GM11168 (cell line): ENCODE results near the gene CAPN13.

Source experiments
- in situ Hi-C: fragments of 300-500 bp; cut with MboI; formaldehyde crosslinking; loops from one replicate; pipeline ENCODE4 v1.12.0; 2022; ENCODE audit warnings: low sequenced_read_pairs; ENCODE audit not compliant: unreplicated experiment

The CAPN13 gene

GRCh38 chr2:30789670-30790210, 17.5 kb downstream of the CAPN13 start:
- in situ Hi-C loops, result no loop called here

DNA sequence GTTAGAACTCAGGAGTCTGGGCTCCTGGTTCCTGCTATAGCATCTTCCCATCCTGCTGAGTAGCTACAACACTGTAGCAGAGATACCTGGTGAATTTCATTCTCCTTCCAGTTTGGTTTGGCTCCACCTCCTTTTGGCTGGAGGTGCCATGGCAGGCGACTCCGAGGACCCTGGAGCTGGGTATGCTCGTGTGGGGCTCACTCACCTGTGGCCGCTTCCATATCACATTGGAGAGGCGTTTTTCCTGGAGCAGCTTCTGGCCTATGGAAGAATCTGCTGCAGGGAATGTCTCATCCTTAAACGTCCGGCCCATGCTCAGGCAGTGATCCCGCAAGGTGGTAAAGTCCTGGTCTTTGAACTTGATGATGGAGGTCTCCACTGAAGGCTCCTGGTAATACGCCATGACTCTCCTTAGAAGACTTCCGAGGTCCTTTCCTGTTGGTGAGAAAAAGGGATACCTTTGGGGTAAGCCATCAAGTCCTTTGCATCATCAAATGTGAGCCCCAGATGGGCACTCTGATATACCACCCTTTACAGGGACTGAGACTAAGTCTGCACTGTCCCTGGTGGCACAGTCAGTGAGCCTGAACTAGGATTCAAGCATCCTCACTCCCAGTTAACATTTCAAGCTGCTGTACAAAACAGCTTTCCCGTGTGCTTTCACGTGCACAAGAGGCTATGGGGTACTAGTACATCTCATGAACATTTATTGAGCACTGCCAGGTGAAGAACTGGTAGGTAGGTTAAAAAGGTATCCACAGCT, 20.1 kb downstream of the CAPN13 start:
- in situ Hi-C loops, result no loop called here

- in situ Hi-C loops, result no loop called here
These were observed 22.6 kb downstream of the CAPN13 start for GRCh38 chr2:30784682-30785081.

DNA sequence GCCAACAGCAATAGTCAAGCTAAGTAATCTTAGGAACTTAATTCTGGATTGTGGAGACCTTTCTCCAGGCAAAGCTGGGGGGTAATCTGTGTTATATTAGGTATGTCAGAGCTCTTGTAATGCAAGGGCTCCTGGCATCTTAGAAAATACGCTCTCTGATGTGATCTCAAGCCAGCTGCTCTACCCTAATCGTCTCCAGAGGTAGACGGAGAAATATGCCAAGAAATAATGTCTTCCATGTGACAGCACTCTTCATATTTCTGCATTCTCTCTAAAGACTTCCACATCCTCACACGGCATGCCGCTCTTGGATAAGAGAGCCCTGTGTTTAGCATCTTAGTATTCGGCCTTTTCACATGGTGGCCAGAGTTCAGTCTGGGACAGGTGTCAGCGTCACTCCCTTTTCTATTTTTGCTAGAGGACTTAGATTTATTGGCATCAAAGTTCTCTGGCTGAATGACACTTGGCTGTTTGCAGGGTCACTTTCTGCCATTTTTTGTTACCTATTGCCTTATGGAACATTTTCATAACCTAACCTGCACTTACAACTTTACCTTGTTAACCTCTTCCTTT, 25.2 kb downstream of the CAPN13 start:
- in situ Hi-C loops, result no loop called here

- in situ Hi-C loops, result no loop called here
These were observed 25.8 kb downstream of the CAPN13 start for GRCh38 chr2:30781451-30781850.

- in situ Hi-C loops, result no loop called here
These were observed 26.4 kb downstream of the CAPN13 start for GRCh38 chr2:30780776-30781330.

DNA sequence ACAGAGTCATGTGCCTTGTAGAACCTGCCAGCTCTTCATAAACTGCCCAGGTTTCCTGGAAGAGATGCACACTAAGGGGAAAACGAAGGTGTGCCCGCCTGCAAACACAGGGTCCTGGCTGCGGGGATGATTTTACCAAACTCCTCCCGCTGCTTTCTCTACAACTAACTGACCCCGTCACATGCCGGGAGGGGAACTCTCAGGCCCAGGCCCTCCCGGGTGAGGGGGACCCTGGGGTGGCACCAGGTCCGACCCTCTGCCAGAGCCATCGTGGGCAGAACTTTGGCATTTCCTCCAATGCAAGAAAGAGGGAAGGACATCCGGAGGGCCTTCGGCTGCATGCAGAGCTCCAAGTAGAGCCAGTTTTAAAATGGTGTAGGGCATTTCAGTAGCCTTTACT, 28.6 kb downstream of the CAPN13 start:
- in situ Hi-C loops, result no loop called here

DNA sequence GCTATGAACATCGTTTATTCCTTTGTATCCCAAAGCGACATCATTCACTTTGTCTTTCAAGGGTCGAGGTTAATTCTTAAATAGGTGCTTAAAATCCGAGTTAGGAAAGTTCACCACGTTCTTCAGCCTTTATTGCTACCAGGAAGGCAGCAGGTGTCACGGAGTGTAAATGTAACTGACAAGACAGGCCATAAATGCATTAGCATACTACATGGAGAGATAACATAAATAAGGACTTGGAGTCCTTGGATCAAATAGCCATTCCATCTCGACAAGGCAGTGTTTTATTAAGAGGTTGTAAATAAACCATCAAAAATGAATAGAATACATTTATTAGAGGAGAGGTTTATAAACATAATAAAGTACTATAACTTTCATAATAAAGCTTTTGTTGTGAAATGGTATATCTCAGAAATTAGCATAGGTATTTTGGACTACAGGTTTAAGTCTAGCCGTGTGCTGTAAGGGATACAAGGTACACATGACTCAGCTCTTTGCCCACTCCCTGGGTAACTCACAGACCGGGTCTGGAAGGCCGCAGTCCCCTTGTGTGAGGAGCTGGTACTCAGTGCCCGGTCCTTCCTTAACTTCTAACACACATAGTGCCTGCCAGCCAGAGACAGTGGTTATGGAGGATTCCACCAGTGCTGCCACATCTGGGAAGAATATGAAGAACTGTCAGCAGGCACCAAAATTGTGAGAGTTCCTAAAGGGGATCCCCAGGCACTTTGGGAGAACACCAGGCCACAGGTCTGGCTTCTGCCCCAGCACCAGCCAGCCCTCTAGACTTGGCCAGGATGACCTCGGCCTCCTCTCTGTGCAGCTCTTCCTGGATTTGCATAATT, 29.4 kb downstream of the CAPN13 start:
- in situ Hi-C loops, result no loop called here

GRCh38 chr2:30776831-30777635, 30.2 kb downstream of the CAPN13 start:
- in situ Hi-C loops, result no loop called here

DNA sequence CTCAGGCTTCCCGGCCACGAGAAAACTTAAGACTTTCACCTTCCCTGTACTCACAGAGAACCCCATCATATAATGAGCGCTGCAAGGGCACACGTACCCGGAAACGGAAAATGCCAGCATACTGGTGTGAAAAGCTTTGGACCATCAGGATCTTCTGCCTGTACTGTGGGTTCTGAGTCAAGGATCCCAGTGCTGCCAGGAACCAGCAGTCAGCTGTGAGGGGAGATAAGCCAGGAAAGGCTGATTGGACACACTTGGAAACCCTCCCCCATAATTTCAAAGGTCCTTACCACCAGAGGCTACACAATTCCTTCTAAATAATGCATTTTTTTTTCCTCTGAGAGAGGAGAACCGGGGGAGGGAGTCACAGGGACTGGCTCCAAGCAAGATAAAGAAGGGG, 31.4 kb downstream of the CAPN13 start:
- in situ Hi-C loops, result no loop called here

DNA sequence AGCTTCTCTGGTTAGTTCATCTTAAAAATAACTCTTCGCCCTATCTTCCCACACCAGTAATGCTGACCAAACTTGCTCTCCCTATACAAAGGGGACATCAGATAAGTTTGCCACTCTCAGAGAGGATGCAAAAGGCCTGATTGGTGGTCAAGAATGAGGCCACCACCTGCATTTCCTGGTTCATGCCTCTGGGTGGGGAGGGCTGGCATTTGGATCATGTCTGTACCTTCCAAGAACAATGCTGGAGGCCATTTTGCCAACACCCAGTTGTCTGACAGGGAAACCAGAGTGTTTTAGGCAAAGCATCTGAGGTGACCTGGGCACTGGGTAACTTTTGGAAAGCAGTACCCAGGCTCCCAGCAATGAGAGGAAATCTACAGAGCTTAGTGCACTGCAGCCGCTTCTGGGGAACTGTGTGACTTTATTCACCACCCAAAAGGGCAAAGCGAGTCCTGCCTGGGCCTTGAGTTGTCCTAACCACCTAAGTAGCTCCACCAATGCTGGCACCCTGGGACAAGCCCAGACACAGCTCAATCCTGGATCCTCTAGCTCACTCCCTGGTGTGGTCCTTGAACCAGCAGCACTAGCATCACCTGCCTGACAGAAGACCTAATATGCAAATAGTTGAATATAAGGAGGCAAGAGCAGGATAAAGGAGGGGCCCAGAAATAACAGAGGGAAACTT, 35.1 kb downstream of the CAPN13 start:
- in situ Hi-C loops, result no loop called here

DNA sequence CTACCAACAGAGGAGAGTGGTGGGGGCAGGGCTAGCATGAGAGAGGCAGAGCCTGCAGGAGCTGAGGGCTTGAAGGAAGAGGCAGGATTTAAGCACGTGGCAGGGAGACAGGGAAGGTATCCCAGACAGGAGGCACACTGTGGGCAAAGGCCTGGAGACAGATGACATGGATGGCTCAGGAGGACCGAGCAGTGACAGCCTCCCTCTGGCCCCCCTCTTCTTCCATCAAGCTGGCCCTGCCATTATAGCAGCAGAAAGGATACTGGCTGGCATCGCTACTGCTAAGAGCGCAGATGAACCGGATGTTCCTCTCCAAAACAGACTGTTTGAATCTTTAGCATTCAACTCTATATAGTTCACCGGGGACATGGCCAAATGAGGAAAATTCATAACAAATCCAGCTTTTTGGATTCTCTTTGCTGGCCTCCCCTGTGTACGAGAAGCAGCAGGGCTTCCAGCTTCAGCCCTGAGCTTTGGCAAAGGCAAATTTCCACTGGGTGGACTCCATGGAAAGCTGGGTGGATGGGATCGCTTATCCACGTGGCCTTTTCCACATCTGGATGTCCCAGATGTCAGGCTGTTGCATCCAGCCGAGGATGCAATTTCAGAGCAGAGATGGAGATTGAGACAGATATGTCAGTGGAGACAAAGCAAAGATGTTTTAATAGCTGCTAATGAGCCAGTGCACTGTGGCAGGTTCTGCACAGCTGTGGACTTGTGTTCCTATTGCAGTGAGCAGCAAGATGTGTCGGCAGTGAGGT, 36.2 kb downstream of the CAPN13 start:
- in situ Hi-C loops, result no loop called here

- in situ Hi-C loops, result no loop called here
These were observed 37.3 kb downstream of the CAPN13 start for GRCh38 chr2:30769891-30770462.

- in situ Hi-C loops, result no loop called here
These were observed 37.8 kb downstream of the CAPN13 start for GRCh38 chr2:30769481-30769780.

DNA sequence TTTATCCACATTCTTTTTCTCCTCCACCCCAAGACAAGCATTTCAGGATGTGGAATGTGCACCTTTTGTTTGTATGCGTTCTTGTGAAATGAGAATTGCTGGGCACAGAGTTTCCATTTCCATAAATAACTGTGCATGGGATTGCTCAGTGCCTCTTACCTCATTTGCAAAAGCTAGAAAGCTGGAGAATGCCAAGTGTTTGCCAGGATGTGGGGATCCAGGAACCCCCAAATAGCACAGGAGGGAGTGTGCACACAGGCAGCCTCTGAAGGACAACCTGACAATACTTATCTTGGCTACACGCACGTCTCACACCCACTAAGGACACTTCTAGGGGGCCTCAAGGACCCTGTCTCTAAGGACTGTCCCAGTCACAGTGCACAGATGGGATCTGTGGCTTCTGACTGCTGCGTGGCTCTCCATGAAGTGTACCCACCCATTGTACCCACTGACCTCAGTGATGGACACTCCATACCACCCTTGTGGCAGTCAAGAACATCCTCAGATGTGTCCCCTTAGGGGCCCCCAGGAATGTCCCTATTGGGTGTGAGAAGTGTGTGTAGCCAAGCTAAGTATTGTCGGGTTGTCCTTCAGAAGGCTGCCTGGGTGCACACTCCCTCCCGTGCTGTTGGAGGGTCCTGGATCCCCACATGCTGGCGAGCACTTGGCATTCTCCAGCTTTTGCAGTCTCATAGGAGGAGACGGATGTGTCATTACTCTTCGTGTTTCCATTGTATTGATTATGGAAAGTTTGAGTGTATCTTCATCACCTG, 38.4 kb downstream of the CAPN13 start:
- in situ Hi-C loops, result no loop called here

DNA sequence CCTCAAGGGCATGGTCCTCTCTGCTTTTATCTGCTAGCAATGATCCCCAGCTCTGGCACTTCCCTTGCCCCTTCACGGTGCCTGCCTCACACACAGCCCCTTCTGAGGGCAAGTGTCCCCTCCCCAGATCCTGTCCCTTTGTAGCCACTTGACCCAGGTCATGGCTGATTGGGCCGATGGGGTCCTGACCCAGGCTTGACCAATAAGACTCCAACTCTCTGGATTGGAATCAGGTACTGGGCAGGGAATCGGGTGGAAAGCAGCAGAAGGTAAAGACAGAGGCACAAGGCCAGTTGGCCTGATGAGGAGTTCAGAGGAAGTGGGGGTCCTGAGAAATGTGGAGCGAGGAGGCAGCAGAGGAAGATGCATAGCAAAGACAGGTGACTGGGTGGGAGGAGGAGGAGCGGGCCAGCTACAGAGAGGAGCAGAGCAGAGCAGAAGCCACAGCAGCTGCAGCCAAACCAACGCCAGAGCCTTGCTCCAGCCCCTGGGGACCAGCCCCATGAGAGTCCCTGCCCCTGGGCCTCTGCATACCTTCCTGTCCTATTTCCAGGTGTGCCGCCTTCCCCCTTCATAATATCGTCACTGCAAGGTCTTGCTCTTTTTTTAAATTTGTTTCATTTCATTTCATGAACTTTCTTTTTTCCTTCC, 39.1 kb downstream of the CAPN13 start:
- in situ Hi-C loops, result no loop called here

DNA sequence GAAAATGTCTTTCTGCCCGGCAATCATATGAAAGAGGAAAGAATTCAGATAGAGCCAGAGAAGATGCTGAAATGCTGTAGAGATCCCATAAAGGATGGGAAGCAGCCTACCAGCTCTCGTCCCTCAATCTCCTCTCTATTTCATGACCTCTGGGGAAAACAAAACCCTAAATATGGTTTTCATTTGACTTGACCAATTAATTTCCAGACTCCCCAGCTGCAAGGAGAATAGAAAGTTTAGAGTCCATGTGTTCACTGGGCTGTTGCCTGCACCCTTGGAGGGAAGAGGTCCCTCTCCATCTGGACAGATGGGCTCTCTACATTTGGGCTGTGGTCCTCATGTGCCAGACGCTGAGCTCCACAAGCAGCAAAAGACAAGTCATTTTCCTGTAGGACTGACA, 40.6 kb downstream of the CAPN13 start:
- in situ Hi-C loops, result no loop called here
